ENCODE data around the gene VPS4A. TPM values are rescaled to one million over a fixed set of nuclear protein-coding genes. Genes with fewer than 3 reads are reported as not detected.
A peak's percentile ranks its signal among the peaks of the same experiment; 100 is the strongest.

The VPS4A gene
- total RNA-seq, 1 donor from 2014 or later = 31.0 TPM

DNA sequence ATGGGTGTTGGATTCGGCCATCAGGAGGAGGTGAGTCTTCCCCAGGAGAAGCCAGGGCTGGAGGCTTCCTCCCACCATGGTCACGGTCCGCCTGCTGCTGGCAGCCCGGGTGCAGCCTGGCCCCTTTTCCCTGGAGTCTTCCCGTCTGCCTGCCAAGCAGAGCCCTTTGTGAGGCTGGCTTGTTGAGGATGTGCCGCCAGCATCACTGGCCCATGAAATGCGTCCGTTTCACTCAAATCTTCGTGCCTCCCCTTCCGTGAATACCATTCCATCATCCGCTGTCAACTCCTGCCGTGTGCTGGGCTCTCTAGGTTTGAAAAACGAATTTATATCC lies 9.6 kb downstream of the VPS4A start:
- H3K4me3 ChIP-seq (ENCODE audit: low read depth, low read length) = no peak overlapping the region
- DNase-seq (ENCODE audit: low read depth) = no peak
- TF ChIP-seq CTCF (conservative IDR thresholded peaks at IDR 0.05; ENCODE audit: low read depth, low read length) = no peak

- no peak for DNase-seq (ENCODE audit: low read depth)
- TF ChIP-seq CTCF (conservative IDR thresholded peaks at IDR 0.05; ENCODE audit: low read depth, low read length) = no peak
Observed at GRCh38 chr16:69321080-69321479, 9.9 kb downstream of the VPS4A start.

DNA sequence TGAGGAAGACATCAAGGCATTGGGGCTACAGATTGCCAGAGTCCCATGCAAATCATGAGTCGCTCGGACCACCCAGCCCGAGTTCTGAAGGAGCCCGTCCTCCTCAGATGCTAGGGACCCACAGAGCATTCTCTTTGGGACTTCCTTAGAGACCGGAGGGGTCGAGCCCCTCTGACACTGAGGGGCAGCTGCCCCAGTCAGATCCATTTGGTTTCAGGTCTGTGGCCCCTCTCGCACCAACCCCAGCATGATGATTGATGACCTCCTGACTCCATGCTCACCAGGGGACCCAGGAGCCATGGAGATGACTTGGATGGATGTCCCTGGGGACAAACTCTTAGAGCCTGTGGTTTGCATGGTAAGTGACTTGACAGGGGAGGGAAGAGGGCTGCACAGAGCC lies 11.2 kb downstream of the VPS4A start:
- TF ChIP-seq CTCF (conservative IDR thresholded peaks at IDR 0.05; ENCODE audit: low read depth, low read length) = no peak
- DNase-seq (ENCODE audit: low read depth) = no peak
- H3K4me3 ChIP-seq (ENCODE audit: low read depth, low read length) = no peak overlapping the region

More at GRCh38 chr16:69321080-69321479, 9.9 kb downstream of the VPS4A start:
- no peak overlapping the region for H3K4me3 ChIP-seq (ENCODE audit: low read depth, low read length)

GRCh38 chr16:69323415-69323814 lies 12.3 kb downstream of the VPS4A start:
- H3K4me3 ChIP-seq (ENCODE audit: low read depth, low read length) = no peak overlapping the region
- no peak for TF ChIP-seq CTCF (conservative IDR thresholded peaks at IDR 0.05; ENCODE audit: low read depth, low read length)
- DNase-seq (ENCODE audit: low read depth) = no peak

- no peak for DNase-seq (ENCODE audit: low read depth)
- no peak for TF ChIP-seq CTCF (conservative IDR thresholded peaks at IDR 0.05; ENCODE audit: low read depth, low read length)
- no peak overlapping the region for H3K4me3 ChIP-seq (ENCODE audit: low read depth, low read length)
Observed at GRCh38 chr16:69324013-69324531, 12.9 kb downstream of the VPS4A start.

- no peak for DNase-seq (ENCODE audit: low read depth)
- H3K4me3 ChIP-seq (ENCODE audit: low read depth, low read length) = no peak overlapping the region
- TF ChIP-seq CTCF (conservative IDR thresholded peaks at IDR 0.05; ENCODE audit: low read depth, low read length) = no peak
Observed at GRCh38 chr16:69324585-69325253, 13.6 kb downstream of the VPS4A start.

DNA sequence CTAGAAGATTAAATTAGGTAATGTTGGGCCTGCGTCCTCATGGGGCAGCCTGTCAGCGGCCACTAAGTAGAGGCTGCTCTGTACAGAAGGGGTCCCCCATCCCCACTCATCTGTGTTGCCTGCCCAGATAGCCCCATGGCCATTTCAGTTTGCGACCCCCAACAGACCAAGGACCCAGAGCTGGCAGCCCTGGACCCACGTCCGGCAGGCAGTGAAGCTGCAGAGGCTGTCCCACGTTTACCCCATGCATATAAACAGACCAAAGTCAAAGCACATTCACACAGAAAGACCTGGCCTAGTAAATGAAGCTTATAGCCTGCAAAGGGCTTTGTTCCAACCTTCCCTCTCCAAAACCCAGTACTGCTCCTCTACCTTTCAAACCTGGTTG lies 14.6 kb downstream of the VPS4A start:
- DNase-seq (ENCODE audit: low read depth) = no peak
- no peak for TF ChIP-seq CTCF (conservative IDR thresholded peaks at IDR 0.05; ENCODE audit: low read depth, low read length)
- peak overlapping the region; percentile 21 for H3K4me3 ChIP-seq (ENCODE audit: low read depth, low read length)

Data from epithelial cell of proximal tubule (primary cell).